Activated T-helper 9 cell treated with anti-CD3 and anti-CD28 coated beads, Interleukin-2, amount 50 U/mL, for 16 hours (primary cell): ENCODE results near the gene TMEFF1.

ENCODE experiments used
- DNase-seq: peaks from one replicate; pipeline ENCODE4 v3.0.0-alpha.2; 2020; ENCODE audit warnings: low read depth

TMEFF1 gene

DNA sequence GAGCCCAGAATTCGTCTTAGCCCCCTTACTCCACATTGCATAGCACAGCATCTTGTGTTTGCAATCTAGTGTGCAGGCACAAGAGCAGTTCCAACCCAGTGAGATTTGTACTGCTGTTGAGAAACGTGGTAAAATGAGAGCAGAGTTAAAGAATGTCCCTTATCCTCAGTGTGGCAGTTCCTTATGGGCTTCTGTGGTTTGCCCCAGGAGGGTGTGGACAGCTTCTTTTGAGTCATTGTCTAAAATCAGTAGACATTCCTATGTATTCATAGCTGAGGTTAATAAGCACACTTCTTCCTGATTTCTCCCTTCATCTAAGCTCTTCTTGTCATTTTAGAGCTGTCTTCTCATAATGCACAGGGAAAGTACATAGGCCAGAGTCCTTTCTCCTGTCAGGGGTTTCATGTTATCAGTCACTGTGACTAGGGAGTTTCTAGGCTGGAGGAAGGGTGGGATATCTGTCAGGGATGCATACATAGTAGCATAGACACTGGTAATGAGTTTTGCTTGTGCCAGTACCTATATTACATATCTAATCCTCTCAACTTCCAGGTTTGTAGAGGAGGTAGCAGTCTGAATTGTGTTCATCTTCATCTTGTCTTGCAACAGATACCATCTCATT lies 102.9 kb downstream of the TMEFF1 start:
- DNase-seq: no peak

- no peak for DNase-seq
Measured at GRCh38 chr9:100577776-100578448, 105.0 kb downstream of the TMEFF1 start, which contains the start of gene CAVIN4. Gene CAVIN4, plus strand, starts transcription at chr9:100578079. Its CDS starts 65 bp downstream, at chr9:100578144.

GRCh38 chr9:100578610-100579009 lies 105.7 kb downstream of the TMEFF1 start:
- no peak for DNase-seq

DNA sequence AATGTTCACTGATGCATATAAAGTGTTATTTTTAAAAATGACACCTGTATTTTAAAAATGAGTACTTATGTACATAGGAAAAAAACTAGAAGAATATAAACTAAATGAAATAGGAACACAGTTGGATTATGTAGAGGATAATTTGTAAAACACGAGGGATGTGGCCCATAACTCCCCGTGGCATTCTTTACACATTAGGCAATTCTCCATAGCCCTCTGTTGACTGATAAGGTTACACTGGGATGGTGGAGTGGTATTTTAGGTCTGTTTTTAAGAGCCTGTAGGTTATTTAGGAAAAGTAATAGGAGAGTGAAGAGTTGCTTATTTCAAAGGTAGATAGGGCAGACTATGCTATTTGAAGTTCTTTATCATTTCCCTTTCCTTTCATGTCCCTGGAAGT lies 106.7 kb downstream of the TMEFF1 start:
- no peak for DNase-seq

DNA sequence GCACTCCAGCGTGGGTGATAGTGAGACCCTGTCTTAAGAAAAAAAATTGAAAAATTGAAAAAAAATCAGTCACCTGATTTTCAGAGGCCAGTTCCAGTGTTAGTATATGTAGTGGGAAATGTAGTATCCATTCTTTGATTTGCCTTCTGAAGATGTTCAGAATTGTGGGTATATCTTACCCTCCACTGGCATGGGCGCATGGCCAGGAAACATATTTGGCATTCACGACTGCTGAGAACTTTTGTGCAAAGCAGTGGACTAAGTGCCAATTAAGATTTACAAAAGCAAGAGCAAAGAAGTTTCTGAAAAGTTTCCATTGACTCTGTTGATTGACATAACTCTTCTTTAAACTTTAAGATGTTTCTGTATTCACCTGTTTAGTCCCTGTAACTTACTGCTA lies 107.3 kb downstream of the TMEFF1 start:
- DNase-seq: no peak

DNA sequence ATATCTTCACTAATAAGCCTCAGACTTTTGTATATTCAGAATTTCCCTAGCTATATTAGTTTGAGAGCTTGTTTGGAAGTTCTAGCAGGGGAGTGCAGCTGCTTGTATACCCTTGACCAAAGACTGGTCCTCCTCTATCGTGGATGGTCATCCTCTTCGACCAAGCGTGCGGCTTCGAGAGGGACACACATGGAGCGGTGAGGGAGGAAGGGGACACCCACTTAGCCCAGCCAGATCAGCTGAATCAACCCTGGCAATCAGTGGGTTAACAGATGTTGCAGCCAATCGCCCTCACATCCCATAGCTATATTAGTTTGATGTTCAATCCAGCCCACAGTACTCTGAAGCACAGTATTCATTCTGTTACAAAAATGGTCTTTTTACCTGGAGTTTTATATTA lies 108.1 kb downstream of the TMEFF1 start:
- DNase-seq: no peak

DNA sequence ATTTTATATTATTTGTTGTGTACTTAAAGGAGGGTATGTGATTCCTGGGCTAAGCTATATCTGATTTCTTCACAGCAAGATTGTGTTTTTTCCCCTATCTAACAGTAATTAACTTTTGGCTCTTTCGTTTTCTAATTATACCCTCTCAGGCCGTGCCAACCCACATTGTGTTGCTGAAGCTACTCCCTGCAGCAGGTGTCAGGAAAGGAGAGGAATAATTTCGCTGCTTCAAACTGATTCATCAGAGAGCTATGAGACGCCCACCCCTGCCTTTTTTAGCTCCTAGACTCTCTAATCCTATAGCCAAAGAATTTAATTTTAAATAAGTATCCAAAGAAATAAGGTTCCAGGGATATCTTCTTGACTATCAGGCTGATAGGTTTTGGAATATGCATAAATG lies 108.7 kb downstream of the TMEFF1 start:
- no peak for DNase-seq

- no peak for DNase-seq
Measured at GRCh38 chr9:100583014-100583802, 110.3 kb downstream of the TMEFF1 start.

GRCh38 chr9:100584951-100585350 lies 112.0 kb downstream of the TMEFF1 start:
- no peak for DNase-seq

DNA sequence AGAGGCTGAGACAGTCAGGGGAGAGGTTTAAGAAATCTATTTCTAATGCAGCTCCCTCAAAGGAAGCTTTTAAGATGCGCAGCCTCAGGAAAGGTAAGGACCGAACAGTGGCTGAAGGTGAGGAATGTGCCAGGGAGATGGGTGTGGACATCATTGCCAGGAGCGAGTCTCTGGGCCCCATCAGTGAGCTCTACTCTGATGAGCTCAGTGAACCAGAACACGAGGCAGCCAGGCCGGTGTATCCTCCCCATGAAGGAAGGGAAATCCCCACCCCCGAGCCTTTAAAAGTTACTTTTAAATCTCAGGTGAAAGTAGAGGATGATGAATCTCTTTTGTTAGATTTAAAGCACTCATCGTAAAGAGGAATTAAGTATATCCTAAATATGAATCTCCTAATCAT lies 113.1 kb downstream of the TMEFF1 start:
- DNase-seq: no peak

DNA sequence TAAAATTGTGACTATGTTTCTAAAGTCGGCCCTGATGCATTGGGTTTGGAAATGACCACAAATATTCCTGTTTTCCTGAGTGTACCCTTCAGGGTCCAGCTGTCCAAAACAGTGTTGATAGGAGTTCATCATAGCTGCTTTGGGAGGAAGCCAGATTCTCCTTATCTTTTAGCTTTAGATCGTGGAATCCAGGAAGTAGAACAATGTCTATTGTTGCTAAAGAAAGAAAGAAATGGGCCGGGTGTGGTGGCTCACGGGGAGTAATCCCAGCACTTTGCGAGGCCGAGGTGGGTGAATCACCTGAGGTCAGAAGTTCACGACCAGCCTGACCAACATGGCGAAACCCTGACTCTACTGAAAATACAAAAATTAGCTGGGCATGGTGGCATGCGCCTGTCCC lies 114.4 kb downstream of the TMEFF1 start:
- no peak for DNase-seq

GRCh38 chr9:100589582-100589981 lies 116.6 kb downstream of the TMEFF1 start:
- DNase-seq: no peak

GRCh38 chr9:100590481-100590880 lies 117.5 kb downstream of the TMEFF1 start:
- DNase-seq: no peak

DNA sequence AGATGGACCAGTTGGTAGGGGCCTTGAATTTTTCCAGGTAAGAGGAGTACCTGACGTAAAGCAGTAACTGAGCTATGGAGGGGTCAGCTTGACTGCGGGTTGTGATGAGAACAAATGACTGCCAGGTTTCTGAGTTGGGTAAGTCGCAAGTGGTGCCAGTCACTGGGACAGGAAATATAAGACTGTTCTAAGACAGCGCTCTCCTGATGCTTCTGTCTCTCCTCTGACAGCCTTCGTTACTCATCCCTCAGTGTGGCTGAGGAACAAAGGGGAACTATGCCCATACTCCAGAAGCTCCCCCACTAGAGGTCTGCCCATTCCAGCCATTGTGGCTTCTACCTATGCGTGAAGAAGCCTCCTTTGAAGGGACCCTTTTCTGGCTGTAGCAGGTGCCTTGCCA lies 118.2 kb downstream of the TMEFF1 start:
- DNase-seq: no peak

DNA sequence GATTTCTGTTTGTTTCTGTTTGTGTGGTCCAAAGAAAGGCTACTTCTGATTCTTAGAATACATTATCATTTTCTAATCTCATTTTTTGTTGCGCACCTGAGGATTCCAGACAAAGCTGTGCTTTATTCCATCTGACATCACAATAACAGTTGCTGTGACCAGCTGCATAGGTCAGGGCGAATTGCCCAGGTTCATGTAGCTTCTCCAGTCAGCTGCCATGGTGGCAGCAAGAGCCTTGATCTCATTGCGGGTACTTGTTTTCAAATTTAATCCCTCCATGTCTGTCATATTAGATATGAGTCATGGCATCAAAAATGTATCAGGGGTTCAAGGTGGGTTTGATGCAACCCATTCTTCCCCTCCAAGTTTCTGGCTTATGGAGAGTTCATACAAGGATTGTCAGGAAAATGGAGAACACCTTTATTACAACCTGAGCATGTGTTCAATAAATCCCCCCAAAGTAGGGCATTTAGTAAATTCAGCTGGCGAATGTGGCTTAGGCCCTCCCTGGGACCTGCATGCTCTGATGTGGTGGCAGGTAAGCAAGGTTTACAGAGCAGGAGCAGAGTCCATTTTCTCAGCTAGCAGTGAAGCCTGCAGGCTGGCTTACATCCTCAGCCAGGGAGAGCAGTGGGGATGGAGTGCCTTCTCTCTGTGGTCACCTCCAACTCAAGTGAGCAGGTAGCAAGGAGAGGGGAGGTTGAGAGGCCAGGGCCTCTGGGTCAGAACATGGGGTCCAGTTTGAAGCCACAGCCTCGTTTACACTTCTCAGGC lies 118.9 kb downstream of the TMEFF1 start:
- DNase-seq: no peak

DNA sequence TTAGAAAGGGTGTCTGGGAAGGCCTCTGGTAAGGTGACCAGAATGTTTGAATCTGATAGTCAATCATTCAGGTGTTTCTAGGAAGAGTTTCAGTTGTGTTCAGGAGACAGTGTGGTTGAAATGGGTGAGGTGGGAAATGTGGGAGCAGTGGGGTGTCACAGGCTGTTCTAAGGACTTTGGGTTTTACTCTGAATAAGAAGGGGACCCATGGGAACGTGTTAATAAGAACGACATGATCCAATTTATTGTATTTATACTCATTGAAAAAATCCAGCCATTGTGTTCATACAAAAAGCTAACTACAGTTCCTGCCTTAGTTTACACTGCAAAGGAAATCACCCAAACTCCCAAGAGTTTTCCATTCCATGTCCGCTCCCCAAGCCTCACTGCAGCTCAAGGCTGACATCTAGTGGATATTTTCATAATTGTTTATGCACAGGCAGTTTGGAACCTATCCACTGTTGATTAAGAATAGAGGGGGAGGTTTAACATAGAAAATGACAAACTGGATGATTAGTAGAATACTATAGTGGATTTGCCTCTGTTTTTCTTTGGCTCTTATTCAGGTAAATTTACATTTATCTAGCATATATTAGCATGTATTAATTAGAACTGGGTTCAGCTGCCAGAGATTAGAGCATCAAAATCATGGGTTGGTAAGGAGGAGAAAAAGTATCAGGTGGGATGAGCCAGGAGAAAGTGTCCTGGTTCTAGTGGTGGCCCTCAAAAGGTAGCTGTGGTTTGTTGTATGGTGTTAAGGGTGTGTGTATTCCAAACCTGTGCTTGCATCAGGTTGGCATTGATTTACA lies 122.6 kb downstream of the TMEFF1 start:
- DNase-seq: no peak

- no peak for DNase-seq
Measured at GRCh38 chr9:100597236-100597635, 124.3 kb downstream of the TMEFF1 start.

GRCh38 chr9:100598641-100599145 lies 125.7 kb downstream of the TMEFF1 start:
- peak; percentile 71 for DNase-seq

- DNase-seq: no peak
Measured at GRCh38 chr9:100600521-100601079, 127.7 kb downstream of the TMEFF1 start.

DNA sequence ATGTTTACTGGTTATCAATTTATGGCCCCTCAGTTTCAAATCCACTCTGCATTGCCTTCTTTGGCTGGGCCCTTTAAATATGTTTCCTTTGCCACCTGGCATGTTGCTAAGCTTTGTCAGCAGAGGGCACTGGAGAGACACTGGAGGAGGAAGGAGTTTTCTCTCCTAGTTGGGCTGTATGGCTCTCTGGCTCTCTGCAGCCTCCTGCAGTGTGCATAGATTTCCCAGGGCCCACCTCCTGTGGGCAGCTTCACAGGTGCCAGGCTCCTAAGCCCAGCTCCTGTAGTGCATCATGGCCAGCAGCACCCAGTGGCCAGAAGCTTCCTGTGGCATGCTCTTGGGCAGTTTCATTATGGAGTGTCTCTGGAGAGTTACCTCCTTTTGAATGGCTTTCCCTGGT lies 128.3 kb downstream of the TMEFF1 start:
- DNase-seq: no peak

GRCh38 chr9:100602342-100602801 lies 129.4 kb downstream of the TMEFF1 start:
- DNase-seq: no peak
